Testis (tissue), 2 donors: ENCODE results near the gene EMC6.

Experiments used
- CTCF ChIP-seq, 3 experiments: fragments of 450-650 bp in 2 of 3; fragments of 200-600 bp in 1 of 3; sonication (generic) in 1 of 3; IDR thresholded peaks; one replicate each; pipeline ENCODE4 v1.5.1; 2016 to 2019; ENCODE audit warnings: antibody characterized with exemption in 3 of 3, mild to moderate bottlenecking in 2 of 3, moderate library complexity in 1 of 3
- POLR2A ChIP-seq: fragments of 450-650 bp; IDR thresholded peaks from one replicate; pipeline ENCODE4 v1.6.1; 2017; ENCODE audit warnings: antibody characterized with exemption, mild to moderate bottlenecking, moderate library complexity

- TF ChIP-seq CTCF (IDR thresholded peaks at IDR 0.05): no peak
- no peak for TF ChIP-seq POLR2A
Observed at GRCh38 chr17:3641717-3642486, 26.7 kb upstream of the EMC6 start.
